AG09309 (cell line): ENCODE measurements around the gene ZNF541.
A peak's percentile ranks its signal among the peaks of the same experiment; 100 is the strongest.
"Not testable (repeated sequence)": the region's sequence is repeated elsewhere in the genome, so short reads cannot be mapped to it uniquely, and the experiment has no call there.

Experiments
- DNase-seq: peaks from one replicate; pipeline ENCODE4 v3.0.0-alpha.2; 2010; ENCODE audit warnings: low read depth
- H3K4me3 ChIP-seq: 2 replicates; pipeline ENCODE4 v1.5.1; 2011; ENCODE audit warnings: mild to moderate bottlenecking, low read depth, low read length, moderate library complexity; ENCODE audit not compliant: control insufficient read depth
- TF ChIP-seq, protein P1 (sequence below): IDR thresholded peaks from 2 replicates; pipeline ENCODE4 v1.5.1; 2011; ENCODE audit warnings: mild to moderate bottlenecking, low read depth, low read length, inconsistent platforms; ENCODE audit not compliant: insufficient read depth, control insufficient read depth; ENCODE audit errors: missing control alignments

Gene ZNF541

DNA sequence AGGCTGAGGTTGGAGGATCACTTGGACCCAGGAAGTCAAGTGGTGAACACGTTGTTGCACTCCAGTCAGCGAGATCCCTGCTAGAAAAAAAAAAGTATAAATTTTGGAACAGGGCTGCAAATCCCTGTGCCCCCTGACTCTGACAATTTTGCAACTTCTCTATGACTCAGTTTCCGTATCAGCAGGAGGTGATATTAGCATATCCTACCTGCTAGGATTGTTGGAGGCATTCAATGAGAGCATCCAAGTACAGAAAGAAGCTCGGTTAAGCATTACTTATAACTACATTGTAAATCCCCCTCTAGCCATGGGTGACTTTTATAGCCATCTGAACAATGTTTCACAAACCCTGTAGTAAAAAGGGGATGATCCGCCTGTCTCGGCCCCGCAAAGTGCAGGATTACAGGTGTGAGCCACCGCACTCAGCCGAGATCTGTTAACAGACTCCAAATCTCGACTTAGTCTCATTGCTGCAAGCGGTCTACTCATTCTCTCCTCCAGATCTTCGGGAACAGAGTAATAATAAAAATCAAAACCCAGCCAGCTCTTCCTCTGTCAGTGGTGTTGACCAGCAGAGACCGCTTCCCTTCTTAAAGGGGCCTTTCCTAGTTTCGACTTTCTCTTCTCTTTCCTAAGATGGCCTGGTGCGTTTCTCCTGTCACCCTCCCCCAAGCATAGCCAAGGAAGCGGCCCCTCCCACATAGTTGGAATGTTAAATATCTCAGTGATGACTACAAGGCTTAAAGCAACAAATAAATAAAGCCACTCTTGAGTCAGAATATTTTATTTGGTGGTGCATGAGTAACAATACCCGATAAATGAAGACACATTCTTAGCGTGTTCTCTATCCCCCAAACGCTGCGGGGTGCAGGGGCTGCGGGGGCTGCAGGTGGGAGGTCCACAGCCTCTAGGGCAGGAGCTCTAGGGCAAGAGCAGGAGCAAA, 25.7 kb upstream of the ZNF541 start:
- TF ChIP-seq, protein P1, sequence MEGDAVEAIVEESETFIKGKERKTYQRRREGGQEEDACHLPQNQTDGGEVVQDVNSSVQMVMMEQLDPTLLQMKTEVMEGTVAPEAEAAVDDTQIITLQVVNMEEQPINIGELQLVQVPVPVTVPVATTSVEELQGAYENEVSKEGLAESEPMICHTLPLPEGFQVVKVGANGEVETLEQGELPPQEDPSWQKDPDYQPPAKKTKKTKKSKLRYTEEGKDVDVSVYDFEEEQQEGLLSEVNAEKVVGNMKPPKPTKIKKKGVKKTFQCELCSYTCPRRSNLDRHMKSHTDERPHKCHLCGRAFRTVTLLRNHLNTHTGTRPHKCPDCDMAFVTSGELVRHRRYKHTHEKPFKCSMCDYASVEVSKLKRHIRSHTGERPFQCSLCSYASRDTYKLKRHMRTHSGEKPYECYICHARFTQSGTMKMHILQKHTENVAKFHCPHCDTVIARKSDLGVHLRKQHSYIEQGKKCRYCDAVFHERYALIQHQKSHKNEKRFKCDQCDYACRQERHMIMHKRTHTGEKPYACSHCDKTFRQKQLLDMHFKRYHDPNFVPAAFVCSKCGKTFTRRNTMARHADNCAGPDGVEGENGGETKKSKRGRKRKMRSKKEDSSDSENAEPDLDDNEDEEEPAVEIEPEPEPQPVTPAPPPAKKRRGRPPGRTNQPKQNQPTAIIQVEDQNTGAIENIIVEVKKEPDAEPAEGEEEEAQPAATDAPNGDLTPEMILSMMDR: peak; percentile 1
- peak overlapping the region; percentile 60 for H3K4me3 ChIP-seq
- DNase-seq: peak; percentile 94

DNA sequence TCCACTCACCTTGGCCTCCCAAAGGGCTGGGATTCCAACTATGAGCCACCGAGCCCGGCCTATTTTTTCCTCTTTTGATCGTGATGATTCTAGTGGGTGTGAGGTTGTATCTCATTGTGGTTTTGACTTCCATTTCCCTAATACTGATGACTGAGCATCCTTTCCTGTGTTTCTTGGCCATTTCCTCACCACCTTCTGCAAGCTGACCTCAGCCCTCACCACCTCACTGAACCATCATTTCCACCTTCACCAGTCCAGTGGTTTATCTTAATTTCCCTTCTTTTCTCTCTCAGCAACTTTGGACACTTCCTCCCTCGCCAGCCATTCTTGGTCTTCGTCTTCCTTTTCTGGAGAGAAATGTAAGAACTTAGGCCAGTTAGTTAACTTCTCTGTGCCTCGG, 23.0 kb upstream of the ZNF541 start:
- TF ChIP-seq, protein P1: no peak
- no peak overlapping the region for H3K4me3 ChIP-seq
- DNase-seq: no peak

DNA sequence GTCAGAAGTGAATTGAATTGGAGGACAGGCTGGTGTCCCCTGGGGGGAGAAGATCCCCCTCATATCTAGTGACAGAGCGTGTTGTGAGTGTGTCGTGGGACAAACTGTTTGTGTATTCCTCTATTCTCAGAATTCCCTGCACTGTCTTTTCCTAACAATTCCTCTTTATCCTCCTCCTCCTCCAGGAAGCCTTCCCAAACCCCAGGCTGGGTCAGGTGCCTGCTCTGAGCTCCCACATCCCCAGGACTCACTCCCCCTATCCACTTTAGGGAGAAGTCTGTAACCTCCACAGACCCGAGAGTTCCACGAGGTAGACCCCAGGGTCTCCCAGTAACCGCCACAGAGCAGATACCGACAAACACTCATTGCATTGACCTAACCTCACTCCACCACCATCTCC, 20.9 kb upstream of the ZNF541 start:
- TF ChIP-seq, protein P1: no peak
- H3K4me3 ChIP-seq: no peak overlapping the region
- no peak for DNase-seq

DNA sequence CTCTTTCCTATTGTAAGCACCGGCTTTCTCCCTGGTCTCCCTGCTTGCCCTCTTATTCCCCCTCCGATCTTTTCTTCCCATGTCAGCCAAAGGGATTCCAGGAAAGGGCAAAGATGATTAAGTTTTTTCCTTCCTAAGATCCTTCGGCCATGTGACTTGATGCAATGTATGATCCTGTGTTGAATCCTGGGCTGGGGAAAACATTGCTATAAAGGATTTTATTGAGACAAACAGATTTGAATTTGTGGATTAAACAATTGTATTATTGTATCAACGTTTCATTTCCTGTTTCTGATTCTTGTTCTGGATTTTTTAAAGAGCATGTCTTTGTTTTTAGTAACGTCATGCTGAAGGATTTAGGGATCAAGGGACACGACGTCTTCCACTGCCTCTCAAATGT, 16.9 kb upstream of the ZNF541 start:
- DNase-seq: no peak
- TF ChIP-seq, protein P1: no peak
- H3K4me3 ChIP-seq: no peak overlapping the region

DNA sequence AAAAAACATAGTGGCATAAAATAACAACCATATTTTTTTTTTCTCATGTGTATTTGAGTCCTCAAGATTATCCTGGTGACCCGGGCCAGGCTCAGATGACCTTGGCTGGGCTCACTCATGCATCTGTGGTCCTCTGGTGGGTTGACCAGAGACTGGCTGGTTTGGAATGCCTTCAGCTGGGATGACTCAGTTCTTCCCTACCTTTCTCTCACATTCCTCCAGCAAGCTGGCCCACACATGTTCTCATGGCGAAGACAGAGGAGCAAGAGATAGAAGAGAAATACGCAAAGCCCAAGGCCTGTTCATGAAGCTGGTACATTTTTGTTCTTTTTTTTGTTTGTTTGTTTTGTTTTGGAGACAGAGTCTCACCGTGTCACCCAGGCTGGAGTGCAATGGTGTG, 14.3 kb upstream of the ZNF541 start:
- no peak overlapping the region for H3K4me3 ChIP-seq
- TF ChIP-seq, protein P1: no peak
- no peak for DNase-seq

DNA sequence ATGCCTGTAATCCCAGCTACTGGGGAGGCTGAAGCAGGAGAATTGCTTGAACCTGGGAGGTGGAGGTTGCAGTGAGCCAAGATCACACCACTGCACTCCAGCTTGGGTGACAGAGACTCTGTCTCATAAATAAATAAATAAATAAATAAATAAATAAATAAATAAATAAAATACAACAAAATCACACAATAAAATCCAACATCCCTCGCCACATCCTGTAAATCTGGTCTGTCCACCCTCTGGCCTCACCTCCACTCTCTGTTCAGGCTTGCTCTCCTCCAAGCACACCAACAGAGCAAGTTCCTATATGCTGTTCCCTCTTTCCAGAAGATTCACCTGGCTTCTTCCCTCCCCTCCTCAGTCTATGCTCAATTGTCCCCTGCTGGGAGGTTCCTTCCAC, 10.2 kb upstream of the ZNF541 start:
- not testable (repeated sequence) for H3K4me3 ChIP-seq, DNase-seq

DNA sequence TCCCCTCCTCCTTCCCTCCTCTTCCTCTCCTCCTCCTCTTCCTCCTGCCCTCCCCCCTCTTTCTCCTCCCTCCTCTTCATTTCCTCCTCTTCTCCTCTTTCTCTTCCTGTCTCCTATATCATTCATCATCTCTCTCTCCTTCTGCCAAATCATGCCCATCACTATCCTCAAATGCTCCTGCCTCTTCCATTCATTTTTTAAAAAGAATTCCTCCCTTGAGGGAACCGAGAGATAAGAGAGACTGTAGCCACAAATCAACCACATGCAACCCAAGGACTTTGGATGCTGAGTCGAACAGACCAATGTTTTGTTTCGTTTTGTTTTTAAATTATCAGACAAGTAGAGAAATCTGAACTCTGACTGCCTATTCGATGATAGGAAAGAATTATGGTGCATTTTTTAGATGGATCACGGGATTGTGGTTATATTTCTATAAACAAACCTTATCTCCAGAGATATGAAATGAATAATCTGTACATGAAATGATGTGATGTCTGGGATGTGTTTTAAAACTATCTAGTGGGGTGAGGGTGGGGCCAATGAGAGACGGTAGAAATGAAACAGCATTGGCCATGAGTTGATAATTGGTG, 9.5 kb upstream of the ZNF541 start:
- DNase-seq: peak; percentile 76
- TF ChIP-seq, protein P1: no peak
- H3K4me3 ChIP-seq: peak overlapping the region; percentile 21
